Thoracic aorta (tissue), 2 donors: ENCODE data around the gene CD53. TPM values are rescaled to one million over a fixed set of nuclear protein-coding genes. Genes with fewer than 3 reads are reported as not detected.
"Not testable (repeated sequence)": the region's sequence is repeated elsewhere in the genome, so short reads cannot be mapped to it uniquely, and the experiment has no call there.

Experiments used
- ATAC-seq: fragments of 150-250 bp; one replicate; pipeline ENCODE4 v1.8.0; 2017; ENCODE audit warnings: low read depth; ENCODE audit not compliant: insufficient number of reproducible peaks, low FRiP score
- DNase-seq: peaks from one replicate; pipeline ENCODE4 v3.0.0-alpha.2; 2020; ENCODE audit warnings: low spot score
- H3K27ac ChIP-seq, 2 donors: fragments of 200-600 bp; sonication (generic); 1 replicate in 1 of 2; 2 replicates in 1 of 2; pipeline ENCODE4 v1.5.1; 2016; ENCODE audit warnings: mild to moderate bottlenecking in 2 of 2, moderate library complexity in 2 of 2
- H3K27me3 ChIP-seq: fragments of 200-600 bp; sonication (generic); replicated peaks from 2 replicates; pipeline ENCODE4 v1.6.0; 2016; ENCODE audit warnings: mild to moderate bottlenecking; ENCODE audit not compliant: insufficient read depth
- H3K36me3 ChIP-seq: fragments of 200-600 bp; sonication (generic); one replicate; pipeline ENCODE4 v1.5.1; 2016
- H3K4me1 ChIP-seq, 2 donors: fragments of 200-600 bp; sonication (generic); 1 replicate in 1 of 2; 2 replicates in 1 of 2; pipeline versions ENCODE4 v1.5.1 to v1.6.0; 2016; ENCODE audit warnings: low read depth in 2 of 2, mild to moderate bottlenecking in 1 of 2; ENCODE audit not compliant: control insufficient read depth in 1 of 2
- H3K4me3 ChIP-seq: fragments of 200-600 bp; sonication (generic); 2 replicates; pipeline ENCODE4 v1.5.1; 2016; ENCODE audit warnings: mild to moderate bottlenecking
- H3K9me3 ChIP-seq: fragments of 200-600 bp; sonication (generic); 2 replicates; pipeline ENCODE4 v1.5.1; 2016
- total RNA-seq, 2 donors: library from RNA; depleted of rRNA; stranded (reverse); fragments of >200 nt; gene quantifications; one replicate each; pipeline versions ENCODE4 v1.1.0 to v1.2.3, GENCODE V29; 2016
- TF ChIP-seq, protein P1 (sequence below): fragments of 200-600 bp; sonication (generic); IDR thresholded peaks from one replicate; pipeline ENCODE4 v1.5.1; 2019; ENCODE audit warnings: antibody characterized with exemption

CD53 gene, protein sequence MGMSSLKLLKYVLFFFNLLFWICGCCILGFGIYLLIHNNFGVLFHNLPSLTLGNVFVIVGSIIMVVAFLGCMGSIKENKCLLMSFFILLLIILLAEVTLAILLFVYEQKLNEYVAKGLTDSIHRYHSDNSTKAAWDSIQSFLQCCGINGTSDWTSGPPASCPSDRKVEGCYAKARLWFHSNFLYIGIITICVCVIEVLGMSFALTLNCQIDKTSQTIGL
- total RNA-seq = 10 to 100 TPM; 55.6 to 60.9 TPM

DNA sequence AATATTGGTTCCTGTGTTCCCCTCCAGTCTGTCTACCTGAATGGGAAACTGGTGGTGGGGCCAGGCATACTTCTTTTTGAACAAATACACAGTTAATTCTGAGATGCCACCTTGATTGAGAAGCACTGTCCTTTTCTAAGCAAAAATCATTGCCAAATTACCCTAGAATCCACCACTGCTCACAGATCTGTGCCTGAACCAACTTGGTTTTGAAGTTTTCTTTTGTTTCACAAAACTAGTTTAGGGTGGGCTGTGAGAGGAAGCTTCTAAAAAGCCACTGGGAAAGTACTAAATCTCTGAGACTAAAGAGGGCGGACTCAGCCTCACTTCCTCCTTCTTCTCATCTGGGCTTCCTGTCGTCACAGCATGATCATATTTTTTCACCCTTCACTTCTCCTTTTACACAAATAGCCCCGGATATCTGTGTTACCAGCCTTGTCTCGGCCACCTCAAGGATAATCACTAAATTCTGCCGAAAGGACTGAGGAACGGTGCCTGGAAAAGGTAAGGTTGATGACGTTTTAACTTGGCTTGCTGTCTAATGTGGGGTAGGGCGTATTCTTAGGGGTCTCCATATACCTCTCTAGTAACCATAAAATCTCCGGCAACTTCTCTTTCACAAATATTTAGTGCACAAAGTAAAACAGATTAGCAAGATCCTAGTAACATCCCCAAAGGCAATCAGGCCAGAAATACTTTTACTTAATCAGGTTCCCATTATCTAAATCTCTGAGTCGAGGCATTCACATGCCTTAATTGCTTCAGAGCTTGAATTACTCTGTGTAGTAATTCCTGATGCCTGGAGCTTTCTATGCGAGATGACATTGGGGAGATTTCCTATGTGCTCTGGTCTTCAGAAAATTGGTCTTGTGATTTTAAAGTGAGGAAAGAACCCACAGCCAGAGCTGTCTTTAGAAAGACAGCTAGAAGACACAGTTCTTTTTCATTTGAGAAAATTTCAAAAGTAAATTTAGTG, at the start of gene CD53:
Gene CD53 (plus strand): TSS at position 404 of the 976 bp plus-strand sequence. CDS start 18,261 bp downstream, outside the sequence.
- H3K9me3 ChIP-seq = no peaks in the 10 kb centered on the region
- peak within 1 kb of the TSS in 1 of 2 donors; percentile 54 for H3K27ac ChIP-seq
- H3K36me3 ChIP-seq = no peaks in the 10 kb centered on the region
- TF ChIP-seq, protein P1, sequence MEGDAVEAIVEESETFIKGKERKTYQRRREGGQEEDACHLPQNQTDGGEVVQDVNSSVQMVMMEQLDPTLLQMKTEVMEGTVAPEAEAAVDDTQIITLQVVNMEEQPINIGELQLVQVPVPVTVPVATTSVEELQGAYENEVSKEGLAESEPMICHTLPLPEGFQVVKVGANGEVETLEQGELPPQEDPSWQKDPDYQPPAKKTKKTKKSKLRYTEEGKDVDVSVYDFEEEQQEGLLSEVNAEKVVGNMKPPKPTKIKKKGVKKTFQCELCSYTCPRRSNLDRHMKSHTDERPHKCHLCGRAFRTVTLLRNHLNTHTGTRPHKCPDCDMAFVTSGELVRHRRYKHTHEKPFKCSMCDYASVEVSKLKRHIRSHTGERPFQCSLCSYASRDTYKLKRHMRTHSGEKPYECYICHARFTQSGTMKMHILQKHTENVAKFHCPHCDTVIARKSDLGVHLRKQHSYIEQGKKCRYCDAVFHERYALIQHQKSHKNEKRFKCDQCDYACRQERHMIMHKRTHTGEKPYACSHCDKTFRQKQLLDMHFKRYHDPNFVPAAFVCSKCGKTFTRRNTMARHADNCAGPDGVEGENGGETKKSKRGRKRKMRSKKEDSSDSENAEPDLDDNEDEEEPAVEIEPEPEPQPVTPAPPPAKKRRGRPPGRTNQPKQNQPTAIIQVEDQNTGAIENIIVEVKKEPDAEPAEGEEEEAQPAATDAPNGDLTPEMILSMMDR = no peak
- peak within 1 kb of the TSS; percentile 65 for H3K4me3 ChIP-seq
- H3K4me1 ChIP-seq = no peaks in the 10 kb centered on the region
- DNase-seq = no peak
- ATAC-seq = no peak
- no peaks in the 10 kb centered on the region for H3K27me3 ChIP-seq

DNA sequence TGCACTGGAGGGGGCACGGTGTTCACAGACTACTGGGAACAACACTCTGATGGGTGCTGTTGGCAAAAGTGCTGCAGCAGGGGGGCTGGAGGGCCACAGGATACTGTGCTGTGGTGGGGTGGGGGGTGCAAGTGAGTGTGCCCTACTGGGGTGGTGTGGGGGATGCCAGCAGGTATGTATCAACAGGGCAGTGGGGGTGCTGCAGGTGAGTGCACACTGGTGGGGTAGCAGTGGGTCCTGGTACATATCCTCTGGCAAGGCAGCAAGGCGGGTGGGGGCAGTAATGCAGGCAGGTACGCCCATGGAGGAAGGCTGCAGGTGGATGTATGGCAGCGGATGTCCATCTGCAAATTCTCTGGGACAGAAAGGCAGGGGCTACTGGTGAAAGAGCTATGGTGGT, 48.8 kb upstream of the CD53 start:
- Histone ChIP-seq H3K9me3 (no peaks in the 10 kb centered on the region), H3K27ac (no peak overlapping the region), H3K4me1 (no peaks in the 10 kb centered on the region), H3K36me3 (no peaks in the 10 kb centered on the region), H3K27me3 (no peaks in the 10 kb centered on the region), H3K4me3 (no peak overlapping the region)
- ATAC-seq (no peak), DNase-seq (no peak)
- TF ChIP-seq, protein P1 = no peak

DNA sequence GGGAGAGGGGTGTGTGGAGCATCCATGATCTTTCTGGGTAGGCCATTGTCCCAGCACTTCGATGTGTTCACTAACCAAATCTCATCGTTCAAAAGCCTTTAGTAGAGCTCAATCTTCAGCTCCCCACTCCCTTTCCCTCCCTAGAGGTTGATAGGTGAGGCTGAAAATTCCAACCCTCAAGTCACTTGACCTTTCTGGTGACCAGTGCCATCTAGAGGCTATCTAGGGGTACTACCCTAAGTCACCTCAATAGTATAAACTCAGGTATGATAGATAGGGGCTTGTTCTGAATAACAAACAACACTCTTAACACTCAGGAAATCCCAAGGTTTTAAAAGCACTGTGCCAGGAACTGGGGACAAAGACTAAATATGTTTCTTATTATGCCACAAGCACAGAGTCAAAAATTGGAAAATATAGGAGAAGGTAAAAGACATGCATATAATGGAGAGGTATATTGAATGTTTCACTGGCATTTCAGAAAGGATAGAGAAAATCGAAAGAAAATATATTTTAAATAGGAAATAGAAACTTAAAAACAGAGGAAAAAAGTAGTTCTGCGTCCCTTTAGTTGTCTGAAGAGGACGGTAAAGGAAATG, 42.9 kb upstream of the CD53 start:
- H3K9me3 ChIP-seq = no peaks in the 10 kb centered on the region
- no peak for ATAC-seq
- TF ChIP-seq, protein P1 = no peak
- H3K27me3 ChIP-seq = no peaks in the 10 kb centered on the region
- H3K27ac ChIP-seq = no peak overlapping the region
- H3K4me3 ChIP-seq = no peak overlapping the region
- H3K36me3 ChIP-seq = no peaks in the 10 kb centered on the region
- no peak for DNase-seq
- H3K4me1 ChIP-seq = no peaks in the 10 kb centered on the region

DNA sequence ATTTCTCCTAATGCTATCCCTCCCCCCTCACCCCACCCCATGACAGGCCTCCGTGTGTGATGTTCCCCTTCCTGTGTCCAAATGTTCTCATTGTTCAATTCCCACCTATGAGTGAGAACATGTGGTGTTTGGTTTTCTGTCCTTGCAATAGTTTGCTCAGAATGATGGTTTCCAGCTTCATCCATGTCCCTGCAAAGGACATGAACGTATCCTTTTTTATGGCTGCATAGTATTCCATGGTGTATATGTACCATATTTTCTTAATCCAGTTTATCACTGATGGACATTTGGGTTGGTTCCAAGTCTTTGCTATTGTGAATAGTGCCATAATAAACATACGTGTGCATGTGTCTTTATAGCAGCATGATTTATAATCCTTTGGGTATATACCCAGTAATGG, 39.2 kb upstream of the CD53 start:
- H3K27me3 ChIP-seq, H3K36me3 ChIP-seq: not testable (repeated sequence)

DNA sequence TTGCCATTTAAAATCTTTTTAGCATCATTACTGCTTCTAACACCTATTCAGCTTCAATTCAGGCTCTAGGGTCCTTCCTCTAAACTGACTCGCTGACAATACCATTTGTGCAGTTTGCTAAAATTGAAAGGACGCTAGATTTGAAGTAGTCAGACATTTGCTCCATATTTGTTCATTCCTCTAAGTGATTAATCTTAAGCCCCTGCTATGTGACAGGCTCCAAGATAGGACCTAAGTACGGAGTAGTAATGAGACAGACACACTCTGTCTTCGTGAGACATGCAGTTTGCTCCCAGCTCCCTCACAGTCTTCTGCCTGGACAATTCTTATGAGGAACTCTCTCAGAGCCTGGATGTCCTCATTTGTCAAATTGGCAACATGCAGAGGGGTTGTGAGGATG, 26.1 kb upstream of the CD53 start:
- Histone ChIP-seq H3K27ac (no peak overlapping the region), H3K4me1 (no peaks in the 10 kb centered on the region), H3K36me3 (no peaks in the 10 kb centered on the region), H3K9me3 (no peaks in the 10 kb centered on the region), H3K4me3 (no peak overlapping the region), H3K27me3 (no peaks in the 10 kb centered on the region)
- DNase-seq (no peak), ATAC-seq (no peak)
- TF ChIP-seq, protein P1 = no peak

More for the DNA sequence above, 39.2 kb upstream of the CD53 start:
- ATAC-seq, H3K9me3 ChIP-seq, H3K4me3 ChIP-seq, H3K27ac ChIP-seq, H3K4me1 ChIP-seq, DNase-seq: not testable (repeated sequence)
